Panc1 (cell line): Measurements from ENCODE around the gene NT5C2.

Source experiments
- CTCF ChIP-seq: fragments of 450-650 bp; IDR thresholded peaks from 2 replicates; pipeline ENCODE4 v1.5.1; 2017; ENCODE audit warnings: mild to moderate bottlenecking
- POLR2AphosphoS5 ChIP-seq: IDR thresholded peaks from 2 replicates; pipeline ENCODE4 v1.6.1; 2012; ENCODE audit warnings: mild to moderate bottlenecking, low read depth, low read length, moderate library complexity

- TF ChIP-seq POLR2AphosphoS5 (no peak), CTCF (no peak)
Measured at GRCh38 chr10:103089493-103089892, 103.6 kb downstream of the NT5C2 start.
